Keratinocyte (primary cell): ENCODE results near the gene CAMKK2. TPM values are rescaled to one million over a fixed set of nuclear protein-coding genes. Genes with fewer than 3 reads are reported as not detected.

Experiments used
- DNase-seq: peaks from one replicate; pipeline ENCODE4 v3.0.0-alpha.2; 2011; ENCODE audit warnings: low read depth, missing footprints, low spot score
- FAIRE-seq: peaks from 2 replicates; lab custom pipeline; 2011; peaks lifted over from hg19 to GRCh38; lab: Jason Lieb, UNC
- H2AFZ ChIP-seq: 2 replicates; pipeline ENCODE4 v1.6.0; 2012; ENCODE audit warnings: low read length, control low read depth, inconsistent platforms; ENCODE audit not compliant: control insufficient read depth
- H3K27ac ChIP-seq: 2 replicates; pipeline ENCODE4 v1.5.1; 2011; ENCODE audit warnings: low read length; ENCODE audit not compliant: control insufficient read depth, insufficient read depth
- H3K27me3 ChIP-seq: 3 replicates; pipeline ENCODE4 v1.6.0; 2011; ENCODE audit warnings: low read length; ENCODE audit not compliant: control insufficient read depth, insufficient read depth; ENCODE audit errors: extremely low read depth
- H3K36me3 ChIP-seq, 2 experiments: 2 replicates in 1 of 2; 3 replicates in 1 of 2; pipeline ENCODE4 v1.5.1; 2011; ENCODE audit warnings: low read length in 2 of 2, mild to moderate bottlenecking in 1 of 2; ENCODE audit not compliant: control insufficient read depth in 2 of 2, insufficient read depth in 2 of 2; ENCODE audit errors: extremely low read depth in 1 of 2
- H3K4me1 ChIP-seq: 3 replicates; pipeline ENCODE4 v1.5.1; 2011; ENCODE audit warnings: low read length; ENCODE audit not compliant: control insufficient read depth, insufficient read depth; ENCODE audit errors: extremely low read depth
- H3K4me2 ChIP-seq: 3 replicates; pipeline ENCODE4 v1.6.0; 2011; ENCODE audit warnings: low read depth, low read length; ENCODE audit not compliant: control insufficient read depth, insufficient read depth; ENCODE audit errors: extremely low read depth
- H3K4me3 ChIP-seq, 3 experiments: fragments of 200-600 bp in 1 of 3; sonication (generic) in 1 of 3; 2 replicates in 2 of 3; 3 replicates in 1 of 3; pipeline ENCODE4 v1.5.1; 2011 to 2016; ENCODE audit warnings: low read length in 3 of 3, mild to moderate bottlenecking in 3 of 3, control low read depth in 2 of 3, inconsistent platforms in 1 of 3, low read depth in 1 of 3, mixed read lengths in 1 of 3, mixed run types in 1 of 3, moderate library complexity in 1 of 3; ENCODE audit not compliant: control insufficient read depth in 2 of 3, insufficient read depth in 2 of 3; ENCODE audit errors: extremely low read depth in 1 of 3
- H3K79me2 ChIP-seq: 2 replicates; pipeline ENCODE4 v1.6.0; 2012; ENCODE audit warnings: low read length; ENCODE audit not compliant: control insufficient read depth, insufficient read depth
- H3K9ac ChIP-seq: 3 replicates; pipeline ENCODE4 v1.6.0; 2011; ENCODE audit warnings: low read length; ENCODE audit not compliant: control insufficient read depth, insufficient read depth; ENCODE audit errors: extremely low read depth
- H3K9me1 ChIP-seq: 3 replicates; pipeline ENCODE4 v1.6.0; 2011; ENCODE audit warnings: low read length; ENCODE audit not compliant: control insufficient read depth, insufficient read depth; ENCODE audit errors: extremely low read depth
- H3K9me3 ChIP-seq: 2 replicates; pipeline ENCODE4 v1.5.1; 2012; ENCODE audit warnings: low read depth, low read length; ENCODE audit not compliant: control insufficient read depth
- H4K20me1 ChIP-seq: 3 replicates; pipeline ENCODE4 v1.6.0; 2011; ENCODE audit warnings: low read length; ENCODE audit not compliant: control insufficient read depth, insufficient read depth; ENCODE audit errors: extremely low read depth
- CTCF ChIP-seq, 3 experiments: IDR thresholded peaks in 1 of 3; conservative IDR thresholded peaks in 1 of 3; optimal IDR thresholded peaks in 1 of 3; 2 replicates in 2 of 3; 3 replicates in 1 of 3; pipeline versions ENCODE3 to v1.5.1; 2011; ENCODE audit warnings: low read length in 3 of 3, mild to moderate bottlenecking in 3 of 3, moderate library complexity in 2 of 3, control low read depth in 1 of 3, inconsistent platforms in 1 of 3; ENCODE audit not compliant: insufficient read depth in 2 of 3; ENCODE audit errors: extremely low read depth in 1 of 3
- EZH2 ChIP-seq: IDR thresholded peaks from one replicate; pipeline ENCODE4 v1.6.1; 2012; ENCODE audit warnings: inconsistent platforms, mild to moderate bottlenecking, low read length, moderate library complexity
- dilution Hi-C: fragments of 300-500 bp; cut with MboI; formaldehyde crosslinking; loops from one replicate; pipeline ENCODE4 v1.7.0; 2020; ENCODE audit warnings: low sequenced_read_pairs; ENCODE audit not compliant: extremely low pct_ligation_motif_present
- polyA plus RNA-seq, 5 experiments: library from polyadenylated mRNA; depleted of rRNA in 3 of 5; stranded (reverse) in 3 of 5; stranded (forward) in 1 of 5; unstranded in 1 of 5; fragments of >200 nt; gene quantifications; 1 replicate in 1 of 5; 2 replicates in 3 of 5; 3 replicates in 1 of 5; pipeline versions ENCODE4 v1.2.1 to v1.2.3, GENCODE V29; 2011 to 2012; ENCODE audit warnings: missing spikeins in 2 of 5, low read depth in 1 of 5, low replicate concordance in 1 of 5

The CAMKK2 gene
- polyA plus RNA-seq, 1 donor (not counting 4 experiments of a cell fraction or from before 2014, with no cell fraction given), result 18.6 TPM

- no peaks in the 10 kb centered on the region for H3K79me2 ChIP-seq
- no peaks in the 10 kb centered on the region for H3K9me3 ChIP-seq
- no peak overlapping the region for H3K4me3 ChIP-seq
- H3K4me1 ChIP-seq, result peaks cover 13% of the 10 kb centered on the region
- TF ChIP-seq EZH2, result no peak
- no peak for TF ChIP-seq CTCF (optimal IDR thresholded peaks at IDR 0.05 in 1 of 3, IDR thresholded peaks at IDR 0.05 in 1 of 3, conservative IDR thresholded peaks at IDR 0.05 in 1 of 3; ENCODE audit: extremely low read depth in 1 of 3, insufficient read depth in 2 of 3, low read length in 3 of 3)
- no peaks in the 10 kb centered on the region for H3K27me3 ChIP-seq
- no peak for DNase-seq
- FAIRE-seq, result no peak
- H2AFZ ChIP-seq, result no peak overlapping the region
- peaks cover 0 to 10% of the 10 kb centered on the region in 2 experiments for H3K36me3 ChIP-seq
- H3K9me1 ChIP-seq, result no peaks in the 10 kb centered on the region
- H3K9ac ChIP-seq, result no peak overlapping the region
- dilution Hi-C loops, result no loop called here
- H4K20me1 ChIP-seq, result no peaks in the 10 kb centered on the region
- H3K27ac ChIP-seq, result no peak overlapping the region
- H3K4me2 ChIP-seq, result no peak overlapping the region
Measured at GRCh38 chr12:121232977-121233627, 63.4 kb downstream of the CAMKK2 start.

GRCh38 chr12:121232163-121232562 is 64.3 kb downstream of the CAMKK2 start:
- dilution Hi-C loops, result no loop called here
- peaks cover 0 to 8% of the 10 kb centered on the region in 2 experiments for H3K36me3 ChIP-seq

More at GRCh38 chr12:121232163-121232562, 64.3 kb downstream of the CAMKK2 start:
- no peaks in the 10 kb centered on the region for H3K9me3 ChIP-seq
- H3K4me1 ChIP-seq, result peaks cover 20% of the 10 kb centered on the region
- no peak for FAIRE-seq
- H3K79me2 ChIP-seq, result no peaks in the 10 kb centered on the region
- H4K20me1 ChIP-seq, result no peaks in the 10 kb centered on the region
- H3K9ac ChIP-seq, result no peak overlapping the region
- TF ChIP-seq EZH2 (no peak), CTCF (optimal IDR thresholded peaks at IDR 0.05 in 1 of 3, IDR thresholded peaks at IDR 0.05 in 1 of 3, conservative IDR thresholded peaks at IDR 0.05 in 1 of 3; ENCODE audit: extremely low read depth in 1 of 3, insufficient read depth in 2 of 3, low read length in 3 of 3) (no peak)
- H3K27ac ChIP-seq, result no peak overlapping the region
- no peak for DNase-seq
- no peak overlapping the region for H2AFZ ChIP-seq
- H3K4me2 ChIP-seq, result no peak overlapping the region
- no peaks in the 10 kb centered on the region for H3K9me1 ChIP-seq
- H3K4me3 ChIP-seq, result no peak overlapping the region
- H3K27me3 ChIP-seq, result no peaks in the 10 kb centered on the region
